Neural crest cell (in vitro differentiated cells): Measurements from ENCODE around the gene KIAA2012. TPM values are rescaled to one million over a fixed set of nuclear protein-coding genes. Genes with fewer than 3 reads are reported as not detected.

Source experiments
- DNase-seq: peaks from one replicate; pipeline ENCODE4 v3.0.0; 2021; ENCODE audit warnings: low read depth, mixed read lengths, low spot score
- H3K27ac Mint-ChIP-seq: one replicate; pipeline ENCODE4 v1.8.0; 2021; ENCODE audit warnings: mild to moderate bottlenecking, mixed read lengths; ENCODE audit not compliant: unreplicated experiment
- H3K27me3 Mint-ChIP-seq: 2 replicates; pipeline ENCODE4 v1.8.0; 2021; ENCODE audit warnings: low read depth, mild to moderate bottlenecking, mixed read lengths
- H3K36me3 Mint-ChIP-seq: 2 replicates; pipeline ENCODE4 v1.8.0; 2021; ENCODE audit warnings: low read depth, mild to moderate bottlenecking, mixed read lengths
- H3K4me1 Mint-ChIP-seq: 2 replicates; pipeline ENCODE4 v1.8.0; 2021; ENCODE audit warnings: mixed read lengths
- H3K4me3 Mint-ChIP-seq: one replicate; pipeline ENCODE4 v1.8.0; 2021; ENCODE audit warnings: mild to moderate bottlenecking, mixed read lengths
- H3K9me3 Mint-ChIP-seq: 2 replicates; pipeline ENCODE4 v1.8.0; 2021; ENCODE audit warnings: mixed read lengths
- CTCF ChIP-seq: fragments of 200-600 bp; sonication (generic); conservative IDR thresholded peaks from 2 replicates; pipeline ENCODE4 v1.5.0; 2021; ENCODE audit warnings: antibody characterized with exemption, mild to moderate bottlenecking
- total RNA-seq: library from RNA; stranded (reverse); gene quantifications from 2 replicates; pipeline ENCODE4 v1.2.1, GENCODE V29; 2021

KIAA2012 gene
- total RNA-seq, 1 donor from 2014 or later = 0.07 TPM

- Mint-ChIP-seq H3K36me3 (peaks cover 5% of the 10 kb centered on the region), H3K9me3 (peaks cover 13% of the 10 kb centered on the region), H3K27me3 (no peaks in the 10 kb centered on the region), H3K27ac (peak overlapping the region; percentile 23), H3K4me3 (no peak overlapping the region), H3K4me1 (peaks cover 25% of the 10 kb centered on the region)
- DNase-seq = no peak
- no peak for TF ChIP-seq CTCF
Measured at GRCh38 chr2:202122163-202122540, 49.1 kb downstream of the KIAA2012 start.

DNA sequence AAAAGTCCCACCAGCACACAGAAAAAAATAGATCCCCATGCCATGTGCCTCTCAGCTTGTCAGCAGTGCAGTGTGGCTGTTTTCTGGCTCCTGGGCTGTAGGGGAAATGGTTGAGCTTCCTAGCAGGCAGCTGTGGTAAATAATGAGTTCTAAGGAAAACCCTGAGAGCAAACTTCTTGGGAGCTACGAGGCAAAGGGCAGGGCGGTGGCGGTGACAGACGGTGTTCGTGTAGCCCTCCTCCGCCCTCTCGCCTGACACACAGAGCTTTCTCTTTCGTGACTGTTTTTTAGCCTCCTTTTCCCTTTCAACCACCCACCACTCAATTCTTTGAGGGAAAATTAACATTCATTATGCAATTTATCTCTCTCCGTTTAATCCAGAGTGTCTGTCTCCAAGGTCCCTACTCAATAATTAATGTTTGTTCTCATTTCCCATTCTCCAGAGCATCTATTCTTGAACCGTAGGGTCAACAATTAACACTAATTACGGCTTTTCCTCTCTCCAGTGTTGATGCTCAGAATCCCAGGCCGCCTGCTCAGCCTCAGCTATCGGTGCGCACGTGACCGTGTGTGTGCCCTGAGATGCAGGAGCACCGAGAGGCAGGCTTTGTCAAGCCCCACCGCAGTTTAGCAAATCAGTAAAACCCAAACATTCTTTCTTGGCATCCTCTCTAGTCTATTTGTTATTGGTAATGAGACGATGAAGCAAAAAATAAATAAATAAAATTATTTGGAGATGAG lies 50.1 kb downstream of the KIAA2012 start:
- Mint-ChIP-seq H3K4me1 (peaks cover 35% of the 10 kb centered on the region), H3K27me3 (no peaks in the 10 kb centered on the region), H3K9me3 (peaks cover 13% of the 10 kb centered on the region), H3K36me3 (peaks cover 5% of the 10 kb centered on the region), H3K27ac (peak overlapping the region; percentile 84), H3K4me3 (peak overlapping the region; percentile 16)
- no peak for TF ChIP-seq CTCF
- DNase-seq = peak; percentile 16

DNA sequence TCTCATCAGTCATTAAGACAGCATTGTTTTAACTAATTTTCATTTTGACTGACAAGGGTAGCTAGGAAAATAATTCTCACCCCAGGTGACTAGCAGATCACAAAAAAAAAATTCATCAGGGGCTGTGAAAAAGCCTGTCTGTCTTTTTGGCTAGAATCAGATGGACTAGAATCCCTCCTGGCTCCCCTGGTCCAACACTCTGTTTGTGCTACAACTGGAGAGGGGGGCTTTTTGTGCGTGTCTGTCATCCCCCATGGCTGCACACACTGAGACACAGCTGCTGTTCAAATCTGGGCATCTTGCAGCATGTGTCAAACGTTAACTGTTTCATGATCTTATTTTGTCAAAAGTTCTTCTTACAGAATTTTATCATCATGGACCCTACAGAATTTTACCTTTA lies 51.2 kb downstream of the KIAA2012 start:
- no peak overlapping the region for H3K4me3 Mint-ChIP-seq
- TF ChIP-seq CTCF = no peak
- peaks cover 5% of the 10 kb centered on the region for H3K36me3 Mint-ChIP-seq
- no peaks in the 10 kb centered on the region for H3K27me3 Mint-ChIP-seq
- H3K27ac Mint-ChIP-seq = no peak overlapping the region
- H3K4me1 Mint-ChIP-seq = peaks cover 38% of the 10 kb centered on the region
- no peak for DNase-seq
- H3K9me3 Mint-ChIP-seq = peaks cover 13% of the 10 kb centered on the region

DNA sequence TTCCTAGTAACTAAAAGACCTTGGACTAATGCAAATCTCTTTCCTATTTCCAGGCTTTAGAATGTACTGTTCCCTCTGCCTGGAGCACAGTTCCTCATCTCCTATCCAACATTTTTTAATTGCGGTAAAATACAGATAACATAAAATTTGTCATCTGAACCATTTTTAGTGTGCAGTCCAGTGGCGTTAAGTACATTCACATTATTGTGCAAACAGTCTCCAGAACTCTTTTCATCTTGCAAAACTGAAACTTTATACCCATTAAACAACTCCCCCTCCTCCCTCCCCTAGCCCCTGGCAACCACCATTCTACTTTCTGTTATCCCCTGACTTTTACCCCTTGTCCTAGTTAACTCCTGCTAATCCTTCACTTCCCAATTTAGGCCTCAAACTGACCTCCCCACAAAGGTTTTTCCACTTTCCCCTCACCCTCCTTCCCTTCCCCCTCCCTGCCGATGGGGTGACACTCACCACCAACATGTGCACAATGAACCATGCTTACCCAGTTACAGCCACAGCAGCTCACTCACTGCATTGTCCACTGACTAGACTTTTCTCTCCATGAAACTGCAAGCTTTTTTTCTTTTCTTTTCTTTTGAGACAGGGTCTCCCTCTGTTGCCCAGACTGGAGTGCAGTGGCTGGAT lies 54.8 kb downstream of the KIAA2012 start:
- Mint-ChIP-seq H3K36me3 (no peaks in the 10 kb centered on the region), H3K4me1 (peaks cover 30% of the 10 kb centered on the region), H3K27ac (peak overlapping the region; percentile 97), H3K4me3 (no peak overlapping the region), H3K9me3 (no peaks in the 10 kb centered on the region), H3K27me3 (no peaks in the 10 kb centered on the region)
- TF ChIP-seq CTCF = no peak
- DNase-seq = no peak

GRCh38 chr2:202129841-202130240 lies 56.8 kb downstream of the KIAA2012 start:
- Mint-ChIP-seq H3K4me3 (no peak overlapping the region), H3K27ac (no peak overlapping the region)
- DNase-seq = no peak

More at GRCh38 chr2:202129841-202130240, 56.8 kb downstream of the KIAA2012 start:
- no peaks in the 10 kb centered on the region for H3K36me3 Mint-ChIP-seq
- no peaks in the 10 kb centered on the region for H3K27me3 Mint-ChIP-seq
- peaks cover 13% of the 10 kb centered on the region for H3K4me1 Mint-ChIP-seq
- no peak for TF ChIP-seq CTCF
- H3K9me3 Mint-ChIP-seq = no peaks in the 10 kb centered on the region
